Measurements from ENCODE around the gene ANKRD17. TPM values are rescaled to one million over a fixed set of nuclear protein-coding genes. Genes with fewer than 3 reads are reported as not detected.

ANKRD17 gene
- total and polyA plus RNA-seq, 2 donors, result 12.0 to 26.4 TPM

DNA sequence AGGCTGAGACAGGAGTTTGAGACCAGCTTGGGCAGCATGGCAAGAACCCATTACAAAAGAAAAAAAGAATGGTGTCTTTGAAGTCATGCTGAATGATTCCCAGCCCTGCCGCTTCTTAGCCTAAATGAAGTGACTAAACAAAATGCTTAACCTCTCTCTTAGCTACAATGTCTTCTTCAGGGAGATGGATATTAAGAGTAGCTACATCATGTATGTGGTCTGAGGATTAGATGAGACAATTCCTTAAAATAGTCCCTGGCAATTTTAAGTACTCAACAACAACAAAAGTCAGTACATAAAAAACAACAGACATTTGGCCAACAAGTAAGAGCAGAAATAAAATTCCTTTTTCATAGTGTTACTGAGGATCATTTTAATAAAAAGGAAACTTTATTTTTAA is 124.8 kb downstream of the ANKRD17 start:
- Histone ChIP-seq H3K4me3 (ENCODE audit: low read length in 2 of 2) (no peak overlapping the region), H3K9me3 (ENCODE audit: control insufficient read depth in 2 of 2, insufficient read depth in 1 of 2, low read length in 1 of 2) (no peaks in the 10 kb centered on the region), H3K27me3 (ENCODE audit: control insufficient read depth in 2 of 2, insufficient read depth in 1 of 2, low read length in 1 of 2) (no peaks in the 10 kb centered on the region), H3K36me3 (ENCODE audit: control insufficient read depth in 2 of 2, insufficient read depth in 2 of 2, low read length in 1 of 2) (peaks cover 23 to 56% of the 10 kb centered on the region in 2 donors), H3K27ac (ENCODE audit: low read depth in 1 of 2, low read length in 1 of 2) (no peak overlapping the region), H3K4me1 (ENCODE audit: control insufficient read depth in 2 of 2, insufficient read depth in 2 of 2, low read length in 2 of 2) (no peaks in the 10 kb centered on the region)
- 98% methylated on average over 1 of the region's 1 CpG for WGBS
- no peak for DNase-seq (ENCODE audit: low read depth in 6 of 9, low spot score in 9 of 9)

DNA sequence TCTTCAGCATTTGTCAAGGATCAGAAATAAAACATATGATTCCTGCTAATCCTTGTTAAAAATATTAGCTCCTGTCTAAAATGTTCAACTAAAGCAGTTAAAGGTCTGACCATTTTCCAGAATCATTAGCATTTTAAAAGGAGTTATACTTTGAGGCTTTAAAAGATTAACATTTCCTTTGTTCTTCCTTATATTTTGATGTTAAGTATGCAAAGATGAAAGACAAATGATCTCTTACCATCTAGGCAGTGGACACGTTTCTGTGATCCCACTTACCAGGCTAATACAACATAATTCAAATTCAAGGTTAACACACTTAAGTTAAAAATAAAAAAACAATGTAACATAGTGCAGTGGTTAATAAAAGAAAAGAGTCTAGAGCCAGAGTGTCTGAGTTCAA is 127.3 kb downstream of the ANKRD17 start:
- Histone ChIP-seq H3K4me1 (ENCODE audit: control insufficient read depth in 2 of 2, insufficient read depth in 2 of 2, low read length in 2 of 2) (no peaks in the 10 kb centered on the region), H3K36me3 (ENCODE audit: control insufficient read depth in 2 of 2, insufficient read depth in 2 of 2, low read length in 1 of 2) (peaks cover 23 to 53% of the 10 kb centered on the region in 2 donors), H3K27me3 (ENCODE audit: control insufficient read depth in 2 of 2, insufficient read depth in 1 of 2, low read length in 1 of 2) (no peaks in the 10 kb centered on the region), H3K4me3 (ENCODE audit: low read length in 2 of 2) (no peak overlapping the region), H3K9me3 (ENCODE audit: control insufficient read depth in 2 of 2, insufficient read depth in 1 of 2, low read length in 1 of 2) (no peaks in the 10 kb centered on the region), H3K27ac (ENCODE audit: low read depth in 1 of 2, low read length in 1 of 2) (no peak overlapping the region)
- DNase-seq (ENCODE audit: low read depth in 6 of 9, low spot score in 9 of 9), result no peak
- WGBS, result 96% methylated on average over 1 of the region's 1 CpG

DNA sequence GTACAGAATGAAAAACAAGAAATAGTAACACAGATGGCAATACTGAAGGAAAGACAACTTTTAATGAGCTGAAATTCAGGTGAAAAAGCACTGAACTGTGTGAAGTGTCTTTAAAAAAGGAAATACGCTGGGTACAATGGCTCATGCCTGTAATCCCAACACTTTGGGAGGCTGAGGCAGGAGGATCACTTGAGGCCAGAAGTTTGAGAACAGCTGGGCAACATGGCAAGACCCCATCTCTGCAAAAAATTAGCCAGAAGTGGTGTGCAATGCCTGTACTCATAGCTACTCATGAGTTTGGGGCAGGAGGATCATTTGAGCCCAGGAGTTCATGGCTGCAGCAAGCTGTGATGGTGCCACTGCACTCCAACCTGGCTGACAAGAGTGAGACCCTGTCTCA is 129.3 kb downstream of the ANKRD17 start:
- H3K9me3 ChIP-seq (ENCODE audit: control insufficient read depth in 2 of 2, insufficient read depth in 1 of 2, low read length in 1 of 2), result no peaks in the 10 kb centered on the region
- H3K4me1 ChIP-seq (ENCODE audit: control insufficient read depth in 2 of 2, insufficient read depth in 2 of 2, low read length in 2 of 2), result no peaks in the 10 kb centered on the region
- no peaks in the 10 kb centered on the region for H3K27me3 ChIP-seq (ENCODE audit: control insufficient read depth in 2 of 2, insufficient read depth in 1 of 2, low read length in 1 of 2)
- WGBS, result 98% methylated on average over 1 of the region's 1 CpG
- no peak overlapping the region for H3K4me3 ChIP-seq (ENCODE audit: low read length in 2 of 2)
- H3K27ac ChIP-seq (ENCODE audit: low read depth in 1 of 2, low read length in 1 of 2), result no peak overlapping the region
- no peak for DNase-seq (ENCODE audit: low read depth in 6 of 9, low spot score in 9 of 9)
- peaks cover 30 to 57% of the 10 kb centered on the region in 2 donors for H3K36me3 ChIP-seq (ENCODE audit: control insufficient read depth in 2 of 2, insufficient read depth in 2 of 2, low read length in 1 of 2)

DNA sequence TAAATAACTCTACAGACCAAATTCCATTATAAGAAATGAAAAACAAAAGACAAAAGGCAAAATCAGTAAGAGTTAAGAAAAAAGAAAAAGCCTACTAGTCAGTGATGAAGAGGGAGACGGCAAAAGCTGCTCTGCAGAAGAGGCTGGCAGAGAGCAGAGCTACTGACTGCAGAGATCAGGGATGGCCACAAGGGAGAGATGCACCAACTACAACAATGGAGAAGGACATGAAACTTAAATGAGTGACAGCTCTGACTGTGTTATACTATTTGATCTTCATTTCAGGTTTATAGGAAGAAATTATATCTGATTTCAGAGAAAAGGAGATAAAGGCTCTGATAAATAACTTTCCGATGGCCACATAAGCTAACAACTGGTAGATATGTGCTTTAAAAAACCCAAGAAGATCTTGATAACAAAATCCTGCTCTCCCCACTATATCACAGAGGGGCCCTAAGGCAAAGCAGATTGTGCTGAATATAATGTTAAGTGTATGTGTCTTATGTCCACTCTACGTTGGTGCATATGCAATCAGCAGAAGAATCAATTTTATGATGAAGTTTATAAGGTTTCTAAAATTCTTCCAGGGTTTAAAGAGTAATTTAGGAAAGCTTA is 130.7 kb downstream of the ANKRD17 start:
- H3K4me3 ChIP-seq (ENCODE audit: low read length in 2 of 2), result no peak overlapping the region
- no peaks in the 10 kb centered on the region for H3K9me3 ChIP-seq (ENCODE audit: control insufficient read depth in 2 of 2, insufficient read depth in 1 of 2, low read length in 1 of 2)
- H3K4me1 ChIP-seq (ENCODE audit: control insufficient read depth in 2 of 2, insufficient read depth in 2 of 2, low read length in 2 of 2), result no peaks in the 10 kb centered on the region
- no peaks in the 10 kb centered on the region for H3K27me3 ChIP-seq (ENCODE audit: control insufficient read depth in 2 of 2, insufficient read depth in 1 of 2, low read length in 1 of 2)
- H3K27ac ChIP-seq (ENCODE audit: low read depth in 1 of 2, low read length in 1 of 2), result no peak overlapping the region
- DNase-seq (ENCODE audit: low read depth in 6 of 9, low spot score in 9 of 9), result peak in 4 of 9 donors; percentile 0 to 33 (median 9)
- peaks cover 25 to 55% of the 10 kb centered on the region in 2 donors for H3K36me3 ChIP-seq (ENCODE audit: control insufficient read depth in 2 of 2, insufficient read depth in 2 of 2, low read length in 1 of 2)
- WGBS, result 98% methylated on average over 3 of the region's 3 CpGs

DNA sequence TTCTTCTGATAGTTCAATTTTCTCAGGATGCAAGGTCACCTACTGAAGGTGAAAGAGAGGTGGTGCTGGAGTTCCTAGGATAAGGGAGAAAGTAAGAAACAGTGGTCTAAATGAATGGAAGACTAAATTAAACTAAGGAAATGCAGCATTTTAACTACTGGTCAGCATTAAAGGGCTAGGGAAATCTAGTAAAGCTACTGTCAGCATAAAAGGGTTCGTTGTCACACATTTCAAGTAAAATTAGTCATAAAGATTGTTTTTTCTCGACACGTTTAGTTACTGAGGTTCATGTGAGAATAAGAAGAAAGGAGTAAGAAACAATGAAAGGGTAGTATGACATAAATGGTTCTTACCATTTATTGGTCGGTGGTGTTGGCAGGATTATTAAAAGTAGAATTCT is 149.1 kb downstream of the ANKRD17 start:
- no peaks in the 10 kb centered on the region for H3K9me3 ChIP-seq (ENCODE audit: control insufficient read depth in 2 of 2, insufficient read depth in 1 of 2, low read length in 1 of 2)
- no peak overlapping the region for H3K4me3 ChIP-seq (ENCODE audit: low read length in 2 of 2)
- H3K36me3 ChIP-seq (ENCODE audit: control insufficient read depth in 2 of 2, insufficient read depth in 2 of 2, low read length in 1 of 2), result peaks cover 14 to 69% of the 10 kb centered on the region in 2 donors

DNA sequence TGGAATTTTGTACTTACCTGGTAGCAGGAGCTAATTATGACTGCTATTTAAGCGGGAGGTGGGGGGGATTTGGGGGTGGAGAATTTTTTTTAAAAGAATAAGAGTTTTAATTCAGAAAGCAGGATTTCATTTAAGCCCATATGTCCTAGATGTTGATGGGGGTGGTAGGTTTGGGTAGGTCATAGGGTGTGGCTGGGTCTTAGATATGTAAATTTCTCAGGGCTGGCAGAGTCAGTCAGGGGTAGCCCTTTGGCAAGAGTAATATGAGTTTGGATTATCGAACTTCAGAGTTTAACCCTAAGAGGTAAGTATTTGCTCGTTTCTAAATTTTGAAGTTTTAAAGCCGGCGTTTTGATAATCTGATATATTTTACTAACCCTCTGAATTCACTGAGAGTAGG is 153.9 kb downstream of the ANKRD17 start:
- DNase-seq (ENCODE audit: low read depth in 6 of 9, low spot score in 9 of 9), result no peak
- Histone ChIP-seq H3K9me3 (ENCODE audit: control insufficient read depth in 2 of 2, insufficient read depth in 1 of 2, low read length in 1 of 2) (no peaks in the 10 kb centered on the region), H3K36me3 (ENCODE audit: control insufficient read depth in 2 of 2, insufficient read depth in 2 of 2, low read length in 1 of 2) (peaks cover 33 to 73% of the 10 kb centered on the region in 2 donors), H3K4me3 (ENCODE audit: low read length in 2 of 2) (no peak overlapping the region), H3K4me1 (ENCODE audit: control insufficient read depth in 2 of 2, insufficient read depth in 2 of 2, low read length in 2 of 2) (no peaks in the 10 kb centered on the region), H3K27ac (ENCODE audit: low read depth in 1 of 2, low read length in 1 of 2) (no peak overlapping the region), H3K27me3 (ENCODE audit: control insufficient read depth in 2 of 2, insufficient read depth in 1 of 2, low read length in 1 of 2) (no peaks in the 10 kb centered on the region)
- 88% methylated on average over 5 of the region's 5 CpGs for WGBS

More for the DNA sequence above, 149.1 kb downstream of the ANKRD17 start:
- 99% methylated on average over 4 of the region's 4 CpGs for WGBS
- Histone ChIP-seq H3K27me3 (ENCODE audit: control insufficient read depth in 2 of 2, insufficient read depth in 1 of 2, low read length in 1 of 2) (no peaks in the 10 kb centered on the region), H3K4me1 (ENCODE audit: control insufficient read depth in 2 of 2, insufficient read depth in 2 of 2, low read length in 2 of 2) (no peaks in the 10 kb centered on the region), H3K27ac (ENCODE audit: low read depth in 1 of 2, low read length in 1 of 2) (no peak overlapping the region)
- DNase-seq (ENCODE audit: low read depth in 6 of 9, low spot score in 9 of 9), result no peak

DNA sequence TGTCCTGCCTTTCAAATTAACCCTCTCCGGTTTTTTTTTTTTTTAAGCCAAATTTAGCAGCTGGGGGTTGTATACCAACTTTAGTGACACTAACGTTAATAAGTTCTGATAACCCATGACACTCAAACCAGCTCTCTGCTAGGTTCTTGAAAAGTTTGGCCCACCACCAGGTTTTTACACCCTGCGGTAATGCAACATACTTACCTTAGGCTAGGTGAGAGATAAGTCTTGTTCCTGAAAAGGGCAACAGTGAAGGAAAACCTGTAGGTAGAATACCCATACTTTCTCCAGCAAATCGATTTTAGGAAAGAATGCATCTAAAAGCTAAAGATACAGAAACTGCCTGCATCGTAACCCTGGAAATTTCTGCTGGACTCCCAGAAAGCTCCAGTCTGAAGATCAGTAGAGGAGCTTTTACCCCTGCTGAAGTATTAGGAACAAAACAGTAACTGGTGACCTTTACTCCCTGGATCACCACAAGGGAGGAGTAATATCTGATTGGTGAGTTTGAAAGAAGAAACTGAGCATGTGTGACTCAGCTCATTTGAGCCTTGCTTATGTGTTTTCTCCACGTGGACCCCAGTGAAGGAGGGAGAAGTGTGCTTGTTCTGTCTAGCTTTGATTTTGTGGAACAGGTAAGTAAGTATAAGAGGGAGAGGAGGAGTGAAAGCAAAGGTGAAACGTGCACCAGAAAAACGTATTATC is 154.6 kb downstream of the ANKRD17 start:
- WGBS, result 96% methylated on average over 8 of the region's 8 CpGs
- Histone ChIP-seq H3K27me3 (ENCODE audit: control insufficient read depth in 2 of 2, insufficient read depth in 1 of 2, low read length in 1 of 2) (no peaks in the 10 kb centered on the region), H3K9me3 (ENCODE audit: control insufficient read depth in 2 of 2, insufficient read depth in 1 of 2, low read length in 1 of 2) (no peaks in the 10 kb centered on the region), H3K4me1 (ENCODE audit: control insufficient read depth in 2 of 2, insufficient read depth in 2 of 2, low read length in 2 of 2) (no peaks in the 10 kb centered on the region), H3K36me3 (ENCODE audit: control insufficient read depth in 2 of 2, insufficient read depth in 2 of 2, low read length in 1 of 2) (peaks cover 36 to 72% of the 10 kb centered on the region in 2 donors), H3K27ac (ENCODE audit: low read depth in 1 of 2, low read length in 1 of 2) (no peak overlapping the region), H3K4me3 (ENCODE audit: low read length in 2 of 2) (no peak overlapping the region)
- no peak for DNase-seq (ENCODE audit: low read depth in 6 of 9, low spot score in 9 of 9)

DNA sequence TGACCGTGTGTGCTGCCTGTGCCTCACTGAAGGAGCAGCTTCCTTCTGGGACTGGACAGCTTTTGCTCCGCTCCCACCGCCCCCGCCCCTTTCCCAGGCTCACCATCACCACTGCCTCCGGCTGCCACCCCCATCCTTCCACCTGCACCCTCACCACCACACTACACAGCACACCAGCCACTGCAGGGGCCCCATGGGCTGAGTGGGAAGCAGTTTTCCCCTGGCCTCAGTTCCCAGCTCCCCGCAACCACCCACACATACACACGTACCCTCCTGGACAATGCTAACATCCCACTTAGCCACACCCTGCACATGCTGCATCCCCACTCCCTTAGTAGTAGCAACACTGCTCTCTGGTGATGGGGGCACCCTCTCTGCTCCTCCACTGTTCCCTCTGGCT is 159.5 kb downstream of the ANKRD17 start:
- Histone ChIP-seq H3K27ac (ENCODE audit: low read depth in 1 of 2, low read length in 1 of 2) (no peak overlapping the region), H3K27me3 (ENCODE audit: control insufficient read depth in 2 of 2, insufficient read depth in 1 of 2, low read length in 1 of 2) (no peaks in the 10 kb centered on the region), H3K4me1 (ENCODE audit: control insufficient read depth in 2 of 2, insufficient read depth in 2 of 2, low read length in 2 of 2) (no peaks in the 10 kb centered on the region), H3K4me3 (ENCODE audit: low read length in 2 of 2) (no peak overlapping the region), H3K9me3 (ENCODE audit: control insufficient read depth in 2 of 2, insufficient read depth in 1 of 2, low read length in 1 of 2) (no peaks in the 10 kb centered on the region), H3K36me3 (ENCODE audit: control insufficient read depth in 2 of 2, insufficient read depth in 2 of 2, low read length in 1 of 2) (peaks cover 36 to 72% of the 10 kb centered on the region in 2 donors)
- no peak for DNase-seq (ENCODE audit: low read depth in 6 of 9, low spot score in 9 of 9)
- WGBS, result 98% methylated on average over 7 of the region's 7 CpGs

DNA sequence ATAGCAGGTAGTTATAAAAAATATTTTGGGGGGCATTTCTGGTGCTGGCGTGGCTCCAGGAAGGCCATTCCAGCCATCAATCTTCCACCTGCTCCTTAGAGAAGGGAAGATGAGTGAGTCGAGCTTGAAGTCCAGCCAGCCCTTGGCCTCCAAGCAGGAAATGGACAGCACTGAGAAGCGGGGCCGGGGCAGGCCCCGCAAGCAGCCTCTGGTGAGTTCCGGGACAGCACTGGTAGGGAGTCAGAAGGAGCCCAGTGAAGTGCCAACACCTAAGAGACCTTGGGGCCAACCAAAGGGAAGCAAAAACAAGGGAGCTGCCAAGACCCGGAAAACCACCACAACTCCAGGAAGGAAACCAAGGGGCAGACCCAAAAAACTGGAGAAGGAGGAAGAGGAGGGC is 159.9 kb downstream of the ANKRD17 start:
- Histone ChIP-seq H3K9me3 (ENCODE audit: control insufficient read depth in 2 of 2, insufficient read depth in 1 of 2, low read length in 1 of 2) (no peaks in the 10 kb centered on the region), H3K4me3 (ENCODE audit: low read length in 2 of 2) (no peak overlapping the region), H3K36me3 (ENCODE audit: control insufficient read depth in 2 of 2, insufficient read depth in 2 of 2, low read length in 1 of 2) (peaks cover 33 to 72% of the 10 kb centered on the region in 2 donors), H3K4me1 (ENCODE audit: control insufficient read depth in 2 of 2, insufficient read depth in 2 of 2, low read length in 2 of 2) (no peaks in the 10 kb centered on the region), H3K27ac (ENCODE audit: low read depth in 1 of 2, low read length in 1 of 2) (no peak overlapping the region), H3K27me3 (ENCODE audit: control insufficient read depth in 2 of 2, insufficient read depth in 1 of 2, low read length in 1 of 2) (no peaks in the 10 kb centered on the region)
- 97% methylated on average over 7 of the region's 7 CpGs for WGBS
- no peak for DNase-seq (ENCODE audit: low read depth in 6 of 9, low spot score in 9 of 9)
